ENCODE data around the gene IL17A.

DNA sequence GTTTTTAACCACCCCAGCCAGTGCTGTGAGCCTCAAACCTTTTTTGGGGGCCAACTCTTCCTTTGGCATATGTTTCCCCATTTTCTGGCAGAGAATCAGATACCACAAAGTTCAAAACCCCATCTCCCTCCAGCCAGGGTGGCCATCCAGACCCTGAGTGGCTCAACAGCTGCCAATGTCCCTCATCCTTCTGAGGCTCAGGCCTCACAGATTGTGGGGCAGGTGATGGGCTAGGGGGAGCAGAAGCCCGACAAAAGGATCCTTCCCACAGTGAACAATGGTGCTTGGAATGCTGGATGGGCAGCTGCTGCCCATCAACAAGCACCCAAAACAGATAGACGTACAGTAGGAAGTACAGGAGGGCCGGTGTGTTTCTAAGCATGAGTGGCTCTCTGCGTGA is 42.6 kb upstream of the IL17A start:
- TF ChIP-seq, protein P1, sequence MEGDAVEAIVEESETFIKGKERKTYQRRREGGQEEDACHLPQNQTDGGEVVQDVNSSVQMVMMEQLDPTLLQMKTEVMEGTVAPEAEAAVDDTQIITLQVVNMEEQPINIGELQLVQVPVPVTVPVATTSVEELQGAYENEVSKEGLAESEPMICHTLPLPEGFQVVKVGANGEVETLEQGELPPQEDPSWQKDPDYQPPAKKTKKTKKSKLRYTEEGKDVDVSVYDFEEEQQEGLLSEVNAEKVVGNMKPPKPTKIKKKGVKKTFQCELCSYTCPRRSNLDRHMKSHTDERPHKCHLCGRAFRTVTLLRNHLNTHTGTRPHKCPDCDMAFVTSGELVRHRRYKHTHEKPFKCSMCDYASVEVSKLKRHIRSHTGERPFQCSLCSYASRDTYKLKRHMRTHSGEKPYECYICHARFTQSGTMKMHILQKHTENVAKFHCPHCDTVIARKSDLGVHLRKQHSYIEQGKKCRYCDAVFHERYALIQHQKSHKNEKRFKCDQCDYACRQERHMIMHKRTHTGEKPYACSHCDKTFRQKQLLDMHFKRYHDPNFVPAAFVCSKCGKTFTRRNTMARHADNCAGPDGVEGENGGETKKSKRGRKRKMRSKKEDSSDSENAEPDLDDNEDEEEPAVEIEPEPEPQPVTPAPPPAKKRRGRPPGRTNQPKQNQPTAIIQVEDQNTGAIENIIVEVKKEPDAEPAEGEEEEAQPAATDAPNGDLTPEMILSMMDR (conservative IDR thresholded peaks at IDR 0.05): no peak
- TF ChIP-seq EZH2 (IDR thresholded peaks at IDR 0.05; ENCODE audit: low read depth): no peak
